GM21786 (cell line): ENCODE measurements around the gene HPX.

Experiments
- ATAC-seq: cut with Tn5 transposase; IDR thresholded peaks from one replicate; pipeline ENCODE4 v1.9.1; 2021; ENCODE audit not compliant: unreplicated experiment

The HPX gene

GRCh38 chr11:6418557-6419008 lies 22.2 kb downstream of the HPX start:
- no peak for ATAC-seq

- ATAC-seq = no peak
Measured at GRCh38 chr11:6417907-6418556, 22.8 kb downstream of the HPX start.

DNA sequence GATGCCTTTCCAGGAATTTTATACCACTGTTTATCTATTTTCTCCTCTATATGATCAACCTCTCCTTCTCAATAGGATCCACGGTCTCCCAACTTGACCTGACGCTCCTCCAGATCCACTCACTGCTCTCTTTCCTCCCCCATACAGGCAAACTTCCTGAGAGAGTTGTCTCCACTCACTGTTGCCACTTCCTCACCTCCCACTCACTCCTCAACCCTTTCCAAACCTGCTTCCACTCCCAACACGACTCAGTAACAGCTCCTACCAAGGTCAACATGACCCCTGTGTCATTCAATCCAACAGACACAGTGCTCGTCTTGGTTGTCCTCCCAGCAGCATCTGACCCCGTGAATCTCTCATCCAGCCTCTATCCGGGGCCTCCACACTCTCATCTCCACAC lies 25.0 kb downstream of the HPX start:
- ATAC-seq = no peak

DNA sequence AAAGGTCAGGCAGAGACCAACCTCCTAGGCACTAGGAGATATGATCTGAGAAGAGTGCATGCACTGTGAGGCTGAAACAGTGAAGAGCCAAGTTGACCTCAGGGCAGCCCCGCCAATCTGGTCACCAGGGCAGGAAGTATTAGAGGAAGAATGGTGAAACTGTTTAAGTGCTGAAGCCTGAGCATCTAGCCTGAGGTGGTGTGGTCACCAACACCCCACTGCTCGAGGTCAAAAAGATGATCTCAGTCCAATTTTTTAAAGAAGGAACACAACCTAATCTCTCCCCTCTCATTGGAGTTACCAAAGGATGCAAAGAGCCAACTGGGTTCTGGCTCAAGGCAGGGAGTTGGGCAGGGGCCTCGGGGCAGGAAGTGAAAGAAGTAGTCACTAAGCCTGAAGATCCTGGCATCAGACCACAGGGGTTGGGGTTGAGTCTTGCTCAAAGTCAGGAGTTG lies 25.9 kb downstream of the HPX start:
- peak; percentile 44 for ATAC-seq

DNA sequence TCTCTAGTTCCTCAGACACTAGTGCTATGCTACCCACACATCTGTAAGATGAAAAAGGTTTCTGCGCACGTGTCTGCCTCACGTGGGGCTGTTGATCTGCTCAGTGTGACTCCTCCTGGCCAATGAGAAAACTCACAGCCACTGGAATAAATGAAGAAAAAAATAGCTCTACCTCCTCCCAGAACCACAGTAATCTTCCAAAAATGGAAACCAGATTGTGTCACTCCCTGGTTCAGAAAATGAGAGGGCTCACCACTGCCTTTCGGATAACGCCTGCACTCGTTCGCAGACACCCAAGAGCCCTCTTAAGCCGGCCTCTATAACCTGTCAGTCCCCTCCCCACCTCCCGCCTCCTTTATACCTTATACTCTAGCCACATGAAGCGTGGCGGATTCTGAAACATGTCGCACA lies 27.0 kb downstream of the HPX start:
- no peak for ATAC-seq

GRCh38 chr11:6411594-6412031 lies 29.2 kb downstream of the HPX start:
- ATAC-seq = no peak

DNA sequence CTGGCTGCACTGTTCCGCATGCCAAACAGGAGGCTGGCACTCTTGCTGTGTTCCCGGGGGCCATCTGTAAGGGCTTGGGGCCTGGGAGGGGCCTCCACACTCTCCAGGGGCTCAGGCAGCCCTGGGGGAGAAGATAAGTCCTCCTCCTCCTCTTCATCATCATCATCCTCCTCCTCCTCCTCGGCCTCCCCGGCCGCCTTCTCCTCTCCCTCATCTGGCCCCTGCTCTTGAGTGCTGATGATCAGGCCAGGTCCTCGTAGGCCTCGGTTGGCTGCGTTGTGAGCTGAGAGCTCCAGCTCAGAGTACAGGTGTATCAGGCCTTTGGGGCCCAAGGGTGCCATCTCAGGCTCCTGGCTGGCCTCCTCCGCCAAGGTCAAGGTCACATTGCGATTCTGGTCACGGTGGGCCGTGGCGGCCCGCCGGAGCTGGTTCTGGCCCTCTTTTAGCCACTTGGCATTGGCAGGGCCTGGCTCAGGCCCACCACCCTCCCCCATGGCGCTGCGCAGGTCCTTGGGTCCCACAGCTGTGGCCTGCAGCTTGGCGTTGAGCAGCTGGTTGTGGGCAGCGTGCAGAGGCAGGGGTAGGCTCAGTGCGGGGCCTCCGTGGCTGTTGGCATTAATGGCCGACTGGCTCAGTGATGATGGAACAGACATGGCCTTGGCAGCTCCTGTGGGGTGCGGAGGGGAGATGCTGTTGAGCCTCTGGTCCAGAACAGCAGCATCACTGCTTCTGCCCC lies 29.9 kb downstream of the HPX start:
- ATAC-seq = no peak

DNA sequence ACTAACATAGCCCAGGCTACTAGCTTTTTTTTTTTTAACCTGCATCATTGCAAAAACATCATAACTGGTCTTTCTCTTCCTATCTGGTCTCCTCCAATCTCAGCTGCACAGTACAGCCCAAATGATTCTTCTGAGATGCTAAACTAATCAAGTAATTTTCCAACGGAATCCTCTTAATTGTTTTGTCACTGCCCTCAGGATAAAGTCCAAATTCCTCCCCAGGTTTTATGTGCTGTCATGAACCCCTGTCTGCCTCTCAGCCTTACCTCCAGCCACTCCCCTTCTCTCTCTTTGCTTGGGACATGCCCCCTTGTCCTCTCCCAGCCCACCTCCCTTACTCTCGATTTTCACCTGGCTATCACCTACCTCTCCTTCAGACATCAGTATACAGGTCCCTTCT lies 34.4 kb downstream of the HPX start:
- ATAC-seq = no peak

GRCh38 chr11:6405846-6406245 lies 34.9 kb downstream of the HPX start:
- no peak for ATAC-seq

DNA sequence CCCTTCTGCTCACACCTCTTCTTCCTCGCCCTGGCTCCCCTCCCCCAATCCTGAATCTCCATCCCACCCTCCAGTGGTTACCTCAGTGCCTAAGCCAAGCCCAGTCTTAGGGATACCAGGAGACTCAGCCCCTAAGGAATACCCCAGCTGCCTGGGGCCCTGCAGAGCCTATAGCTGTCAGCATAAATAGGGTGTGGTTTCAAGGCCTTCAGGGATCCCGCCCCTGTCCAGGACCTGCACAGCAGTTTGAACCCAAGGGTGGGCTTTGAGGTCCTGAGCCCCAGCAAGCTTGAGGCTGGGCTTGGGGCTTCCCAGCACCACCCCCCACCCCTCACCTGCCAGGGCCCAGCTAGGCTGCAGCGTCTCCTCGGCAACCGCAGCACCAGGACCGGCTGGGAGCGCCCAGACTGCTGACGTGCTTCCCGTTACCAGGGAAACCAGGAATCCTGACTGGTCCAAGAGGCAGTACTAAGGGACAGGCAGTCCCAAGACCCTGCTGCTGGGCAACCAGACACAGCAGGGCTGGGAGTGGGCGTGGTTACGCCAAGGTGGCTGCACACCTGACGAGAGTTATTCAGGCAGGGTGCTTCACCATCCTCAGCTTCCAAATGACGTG lies 35.6 kb downstream of the HPX start:
- ATAC-seq = no peak

DNA sequence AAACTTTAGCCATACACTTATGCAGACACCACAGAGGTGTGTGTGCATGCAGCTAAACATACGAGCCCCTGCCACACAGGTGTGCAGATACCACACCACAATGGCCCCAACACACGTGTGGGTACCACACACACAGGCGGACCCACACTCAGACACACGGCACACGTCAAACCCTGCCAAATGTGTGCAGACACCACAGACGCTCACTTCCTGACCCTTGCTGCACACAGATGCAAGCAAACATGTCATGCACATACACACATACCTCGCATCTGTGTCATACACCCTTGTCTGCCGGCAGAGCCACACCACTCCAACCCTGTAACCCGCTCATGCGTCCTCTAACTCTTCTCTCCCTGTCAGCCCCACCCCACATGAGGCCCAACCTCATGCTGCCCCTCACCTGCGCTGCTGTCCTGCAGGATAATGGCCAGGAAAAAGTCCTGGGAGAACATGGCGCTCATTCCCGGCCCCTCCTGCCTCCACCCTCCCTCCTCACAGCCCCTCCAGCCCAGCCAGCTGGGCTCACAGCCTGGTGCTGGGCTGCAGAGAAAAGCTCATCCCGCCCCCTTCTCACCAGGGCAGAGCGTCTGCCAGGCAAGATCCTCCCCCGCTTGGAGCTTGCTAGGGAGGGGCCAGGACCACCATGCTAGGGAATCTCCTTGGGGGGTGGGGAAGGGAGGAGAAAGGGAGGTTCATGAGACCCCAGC lies 36.3 kb downstream of the HPX start:
- ATAC-seq = no peak

- ATAC-seq = no peak
Measured at GRCh38 chr11:6403539-6403938, 37.2 kb downstream of the HPX start.

- peak; percentile 94 for ATAC-seq
Measured at GRCh38 chr11:6402561-6402981, 38.2 kb downstream of the HPX start.

- ATAC-seq = peak; percentile 45
Measured at GRCh38 chr11:6402061-6402470, 38.7 kb downstream of the HPX start.

DNA sequence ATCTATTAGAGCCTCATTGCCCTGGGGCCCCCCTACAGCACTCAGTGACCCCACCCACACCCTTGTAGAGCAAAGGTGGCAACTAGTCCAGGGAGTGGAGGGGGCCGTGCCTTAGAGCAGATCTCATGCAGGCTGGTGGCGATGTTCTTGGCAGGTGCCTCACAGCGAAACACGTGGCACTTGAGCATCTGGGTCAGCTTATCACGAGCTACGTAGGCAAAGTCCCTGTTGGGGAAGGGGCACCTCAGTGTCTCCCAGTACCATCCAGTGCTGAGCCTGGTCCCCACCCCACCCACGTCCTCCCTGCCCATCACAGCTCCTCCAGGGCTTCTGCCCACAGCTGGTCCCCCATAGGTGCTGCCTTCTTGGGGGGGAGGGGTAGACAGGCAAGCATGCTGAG lies 39.3 kb downstream of the HPX start:
- no peak for ATAC-seq

DNA sequence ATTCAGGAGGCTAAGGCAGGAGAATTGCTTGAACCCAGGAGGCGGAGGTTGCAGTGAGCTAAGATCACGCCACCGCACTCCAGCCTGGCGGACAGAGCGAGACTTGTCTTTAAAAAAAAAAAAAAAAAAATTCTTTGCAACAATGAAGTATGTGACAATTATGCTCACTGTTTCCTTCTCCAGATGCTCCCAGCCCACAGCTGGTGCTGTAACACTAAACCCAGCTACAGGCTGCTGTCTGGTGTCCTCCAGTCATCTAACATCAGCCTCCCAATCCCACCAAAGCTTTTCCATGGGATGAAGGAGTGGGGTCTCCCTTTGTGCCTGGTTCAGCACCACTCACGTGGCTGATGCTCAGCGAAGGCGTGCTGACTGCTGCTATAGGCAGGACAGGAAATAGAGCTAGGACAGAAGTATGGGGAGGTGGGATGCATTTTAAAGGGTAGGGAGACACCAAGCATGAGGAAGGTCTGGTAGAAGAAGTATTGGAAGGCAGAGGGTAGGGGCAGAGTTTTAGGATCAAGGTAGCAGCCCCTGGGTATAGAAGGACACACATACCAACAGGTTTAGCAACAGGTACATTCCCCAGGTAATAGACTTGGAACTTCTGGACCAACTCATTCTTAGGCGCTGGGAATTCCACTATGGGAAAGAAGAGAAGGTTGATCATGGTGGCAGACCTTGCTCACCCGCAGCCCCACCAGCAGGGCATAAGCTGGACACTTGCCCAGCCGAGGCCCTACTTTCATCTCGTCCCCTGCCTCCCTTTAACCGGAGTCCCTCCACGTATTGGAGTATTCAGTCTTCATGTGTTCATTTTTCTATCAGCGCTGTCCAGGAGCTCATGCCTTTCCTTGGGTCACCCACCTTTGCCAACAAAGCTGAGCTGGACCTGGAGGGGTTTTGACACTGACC lies 40.1 kb downstream of the HPX start:
- no peak for ATAC-seq

- no peak for ATAC-seq
Measured at GRCh38 chr11:6397636-6398035, 43.2 kb downstream of the HPX start.

GRCh38 chr11:6397156-6397555 lies 43.6 kb downstream of the HPX start:
- ATAC-seq = no peak

DNA sequence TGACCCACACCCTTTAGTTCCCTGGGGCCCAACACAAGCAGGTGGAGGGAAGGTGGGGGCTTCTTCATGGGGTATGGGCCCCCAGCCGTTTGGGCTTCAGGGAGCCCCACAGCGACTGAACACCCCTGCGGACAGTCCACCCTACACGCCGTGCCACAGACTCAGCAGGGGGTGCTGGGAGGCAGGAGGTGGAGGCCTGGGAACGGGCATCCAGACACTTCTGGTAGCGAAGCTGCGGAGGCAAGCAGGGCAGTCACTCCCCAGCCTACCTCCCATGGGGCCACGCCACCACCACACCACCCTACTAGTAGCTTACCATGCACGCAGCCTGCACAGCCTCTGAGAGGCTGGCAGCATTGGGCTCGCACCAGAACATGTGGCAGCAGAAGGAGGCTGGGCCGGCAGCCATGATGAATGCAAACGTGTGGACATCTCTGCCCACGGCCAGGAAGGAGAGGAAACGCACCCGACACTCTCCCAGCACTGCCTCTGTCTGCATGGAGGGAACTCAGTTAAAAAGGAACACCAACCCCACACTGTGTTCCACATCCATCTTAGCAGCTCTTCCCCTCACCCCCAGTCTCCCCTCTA lies 45.2 kb downstream of the HPX start:
- ATAC-seq = no peak
